22Rv1 (cell line): ENCODE measurements around the gene MOB3B.

Experiments used
- ZFX ChIP-seq: fragments of 450-650 bp; IDR thresholded peaks from 2 replicates; pipeline ENCODE4 v1.6.1; 2017; ENCODE audit warnings: antibody characterized with exemption, borderline replicate concordance
- TF ChIP-seq, protein P1 (sequence below): fragments of 450-650 bp; IDR thresholded peaks from 2 replicates; pipeline ENCODE4 v1.5.1; 2017; ENCODE audit warnings: mild to moderate bottlenecking

DNA sequence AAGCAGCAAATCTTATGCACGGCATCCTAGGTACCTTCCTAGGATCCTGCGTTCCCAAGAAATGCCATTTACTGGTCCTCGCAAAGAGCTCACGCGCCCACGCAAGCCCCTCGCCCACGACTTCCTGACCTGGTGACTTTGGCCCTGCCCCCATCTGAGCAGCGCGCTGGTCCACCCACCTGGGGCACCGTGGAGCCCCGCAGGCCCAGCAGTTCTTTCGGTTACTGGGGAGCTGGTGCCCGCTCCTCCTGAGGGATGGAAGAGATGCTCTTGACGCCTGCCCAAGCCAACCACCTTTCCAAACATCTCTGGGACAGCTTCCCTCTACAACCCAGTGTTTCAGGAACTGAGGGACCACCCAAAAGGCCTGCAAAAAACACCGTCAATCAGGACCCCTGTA lies 249.4 kb downstream of the MOB3B start:
- TF ChIP-seq, protein P1, sequence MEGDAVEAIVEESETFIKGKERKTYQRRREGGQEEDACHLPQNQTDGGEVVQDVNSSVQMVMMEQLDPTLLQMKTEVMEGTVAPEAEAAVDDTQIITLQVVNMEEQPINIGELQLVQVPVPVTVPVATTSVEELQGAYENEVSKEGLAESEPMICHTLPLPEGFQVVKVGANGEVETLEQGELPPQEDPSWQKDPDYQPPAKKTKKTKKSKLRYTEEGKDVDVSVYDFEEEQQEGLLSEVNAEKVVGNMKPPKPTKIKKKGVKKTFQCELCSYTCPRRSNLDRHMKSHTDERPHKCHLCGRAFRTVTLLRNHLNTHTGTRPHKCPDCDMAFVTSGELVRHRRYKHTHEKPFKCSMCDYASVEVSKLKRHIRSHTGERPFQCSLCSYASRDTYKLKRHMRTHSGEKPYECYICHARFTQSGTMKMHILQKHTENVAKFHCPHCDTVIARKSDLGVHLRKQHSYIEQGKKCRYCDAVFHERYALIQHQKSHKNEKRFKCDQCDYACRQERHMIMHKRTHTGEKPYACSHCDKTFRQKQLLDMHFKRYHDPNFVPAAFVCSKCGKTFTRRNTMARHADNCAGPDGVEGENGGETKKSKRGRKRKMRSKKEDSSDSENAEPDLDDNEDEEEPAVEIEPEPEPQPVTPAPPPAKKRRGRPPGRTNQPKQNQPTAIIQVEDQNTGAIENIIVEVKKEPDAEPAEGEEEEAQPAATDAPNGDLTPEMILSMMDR, result no peak
- no peak for TF ChIP-seq ZFX
